Measurements from ENCODE around the gene SBF1. TPM values are rescaled to one million over a fixed set of nuclear protein-coding genes. Genes with fewer than 3 reads are reported as not detected.
"Not testable (repeated sequence)": the region's sequence is repeated elsewhere in the genome, so short reads cannot be mapped to it uniquely, and the experiment has no call there.

SBF1 gene
- 10 to 100 TPM; 25.4 to 55.3 (median 43.4) TPM for polyA plus RNA-seq (ENCODE audit: insufficient read length in 4 of 4)

DNA sequence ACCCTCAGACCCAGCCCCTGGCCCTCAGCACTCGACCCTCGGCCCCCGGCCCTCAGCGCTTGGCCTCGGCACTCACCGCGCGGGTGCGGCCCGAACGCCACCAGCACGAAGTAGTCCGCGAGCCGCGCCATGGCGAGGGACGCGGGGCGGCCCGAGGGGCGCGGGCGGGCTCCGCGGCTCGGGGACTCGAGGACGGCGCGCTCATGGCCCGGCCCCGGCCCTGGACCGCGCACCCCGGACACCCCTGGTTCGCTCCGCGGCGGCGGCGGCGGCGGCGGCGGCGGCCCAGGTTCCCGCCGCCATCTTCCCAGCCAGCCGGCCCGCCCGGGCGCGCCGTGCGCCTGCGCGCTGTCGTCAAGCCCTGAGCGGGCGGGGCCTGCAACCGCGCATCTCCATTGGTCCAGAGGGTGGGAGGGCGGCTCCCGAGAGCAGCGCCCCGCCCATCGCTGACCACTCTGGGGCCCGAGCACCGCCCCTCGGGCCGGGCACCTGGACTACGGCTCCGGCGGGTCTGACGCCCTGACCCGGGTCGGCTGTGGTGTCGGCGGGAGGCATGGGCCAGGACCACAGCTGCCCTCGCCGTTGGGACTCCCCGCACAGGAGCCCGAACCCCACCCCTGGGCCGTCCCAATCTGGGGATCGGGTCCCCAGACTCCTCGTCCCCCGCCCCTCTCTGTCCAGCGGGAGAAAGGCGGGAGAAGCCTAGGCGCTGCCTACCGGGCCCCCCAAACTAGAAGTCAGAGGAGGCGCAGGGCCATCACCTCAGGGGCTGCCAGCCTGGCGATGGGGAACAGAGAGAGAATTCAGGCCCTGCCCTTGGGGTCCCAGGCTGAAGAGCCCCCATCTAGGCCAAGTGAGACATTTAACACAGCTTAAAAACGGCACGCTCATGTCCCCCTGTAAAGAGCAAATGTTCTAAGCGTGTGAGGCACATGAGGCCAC, at the start of gene SBF1:
Gene SBF1, minus strand, starts transcription at position 326 of the 942 bp plus-strand sequence. Its CDS starts 195 bp downstream, at position 131.
- DNase-seq (ENCODE audit: low read depth in 4 of 4, low spot score in 2 of 4) = peak; percentile 50 to 82 (median 79)

GRCh38 chr22:50523806-50524675, 49.2 kb upstream of the SBF1 start:
- no peak for DNase-seq (ENCODE audit: low read depth in 4 of 4, low spot score in 2 of 4)

DNA sequence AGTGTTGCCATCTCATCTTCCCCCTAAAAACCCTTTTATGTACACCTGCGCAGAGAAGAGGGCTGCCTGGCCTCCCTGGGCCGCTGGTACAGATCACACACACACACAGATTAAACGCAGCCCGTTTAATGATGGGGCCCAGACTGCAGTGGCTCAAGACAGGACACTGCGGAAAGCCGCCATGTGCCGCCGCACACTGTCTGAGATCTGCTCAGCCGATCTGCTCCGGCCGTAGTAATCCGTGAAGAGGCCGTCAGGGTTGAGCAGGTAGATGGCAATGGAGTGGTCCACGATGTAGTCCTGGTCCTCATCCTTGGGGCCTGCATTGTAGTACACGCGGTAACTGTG, 48.6 kb upstream of the SBF1 start:
- DNase-seq (ENCODE audit: low read depth in 4 of 4, low spot score in 2 of 4) = no peak

DNA sequence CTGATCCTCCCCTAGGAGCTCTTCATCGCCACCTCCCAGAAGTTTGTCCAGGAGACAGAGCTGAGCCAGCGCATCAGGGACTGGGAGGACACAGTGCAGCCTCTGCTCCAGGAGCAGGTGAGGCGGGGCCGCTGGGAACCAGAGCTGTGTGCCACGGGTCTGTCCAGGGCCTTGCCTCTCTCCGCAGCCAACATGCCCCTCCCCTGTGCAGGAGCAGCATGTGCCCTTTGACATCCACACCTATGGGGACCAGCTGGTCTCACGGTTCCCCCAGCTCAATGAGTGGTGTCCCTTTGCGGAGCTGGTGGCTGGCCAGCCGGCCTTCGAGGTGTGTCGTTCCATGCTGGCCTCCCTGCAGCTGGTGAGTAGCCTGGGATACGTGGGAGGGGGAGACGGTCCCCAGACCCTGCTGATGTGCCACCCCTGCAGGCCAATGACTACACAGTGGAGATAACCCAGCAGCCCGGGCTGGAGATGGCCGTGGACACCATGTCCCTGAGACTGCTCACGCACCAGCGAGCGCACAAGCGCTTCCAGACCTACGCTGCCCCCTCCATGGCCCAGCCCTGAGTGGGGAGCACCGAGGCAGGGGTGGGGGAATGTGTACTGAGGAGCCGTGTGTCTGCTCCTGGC, 48.1 kb upstream of the SBF1 start:
- no peak for DNase-seq (ENCODE audit: low read depth in 4 of 4, low spot score in 2 of 4)

- no peak for DNase-seq (ENCODE audit: low read depth in 4 of 4, low spot score in 2 of 4)
Observed at GRCh38 chr22:50522208-50522805, 47.5 kb upstream of the SBF1 start.

DNA sequence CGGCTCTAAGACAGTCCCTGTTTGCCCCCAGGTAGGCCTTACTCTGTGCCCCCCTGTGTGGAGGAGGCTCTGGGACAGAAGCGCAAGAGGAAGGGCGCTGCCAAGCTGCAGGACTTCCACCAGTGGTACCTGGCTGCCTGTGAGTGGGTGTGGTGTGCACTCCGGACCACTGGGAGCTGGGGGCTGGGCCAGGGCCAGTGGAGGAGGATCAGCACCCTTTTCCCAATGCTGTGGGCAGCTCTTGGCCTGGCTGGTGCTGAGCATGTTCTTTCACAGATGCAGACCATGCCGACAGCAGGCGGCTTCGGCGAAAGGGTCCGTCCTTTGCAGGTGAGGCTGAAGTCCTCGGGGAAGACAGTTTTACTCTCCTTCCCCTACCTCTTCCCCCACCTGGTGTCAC, 46.9 kb upstream of the SBF1 start:
- DNase-seq (ENCODE audit: low read depth in 4 of 4, low spot score in 2 of 4) = no peak

GRCh38 chr22:50520826-50521453, 46.1 kb upstream of the SBF1 start:
- no peak for DNase-seq (ENCODE audit: low read depth in 4 of 4, low spot score in 2 of 4)

GRCh38 chr22:50520184-50520583, 45.3 kb upstream of the SBF1 start:
- DNase-seq (ENCODE audit: low read depth in 4 of 4, low spot score in 2 of 4) = not testable (repeated sequence)

GRCh38 chr22:50519151-50519550, 44.3 kb upstream of the SBF1 start:
- no peak for DNase-seq (ENCODE audit: low read depth in 4 of 4, low spot score in 2 of 4)

GRCh38 chr22:50518606-50519005, 43.8 kb upstream of the SBF1 start:
- DNase-seq (ENCODE audit: low read depth in 4 of 4, low spot score in 2 of 4) = no peak

DNA sequence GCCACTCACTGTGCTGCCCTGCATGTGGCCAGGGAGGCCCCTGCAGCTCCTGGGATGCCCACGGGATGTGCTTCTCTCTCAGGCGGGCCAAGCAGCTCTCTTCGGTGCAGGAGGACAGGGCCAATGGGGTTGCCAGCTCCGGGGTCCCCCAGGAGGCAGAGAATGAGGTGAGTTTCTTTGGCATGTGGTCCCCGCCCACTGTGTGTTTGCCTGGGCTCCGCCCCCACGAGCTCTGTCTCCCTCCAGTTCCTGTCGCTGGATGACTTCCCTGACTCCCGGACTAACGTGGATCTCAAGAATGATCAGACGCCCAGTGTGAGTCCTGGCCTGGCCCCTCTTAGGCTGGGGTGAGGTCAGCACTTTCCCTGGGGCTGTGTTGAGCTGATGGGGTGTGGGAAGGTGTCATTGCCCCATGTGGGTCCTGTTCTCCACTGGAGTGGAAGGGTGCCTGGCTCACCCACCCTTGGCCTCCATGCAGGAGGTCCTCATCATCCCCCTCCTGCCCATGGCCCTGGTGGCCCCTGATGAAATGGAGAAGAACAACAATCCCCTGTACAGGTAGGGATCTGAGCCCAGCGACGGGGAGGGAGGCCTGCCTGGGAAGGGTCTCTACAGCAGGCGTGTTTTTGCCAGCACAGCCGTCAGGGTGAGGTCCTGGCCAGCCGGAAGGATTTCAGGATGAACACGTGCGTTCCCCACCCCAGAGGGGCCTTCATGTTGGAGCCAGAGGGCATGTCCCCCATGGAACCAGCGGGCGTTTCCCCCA, 42.8 kb upstream of the SBF1 start:
- DNase-seq (ENCODE audit: low read depth in 4 of 4, low spot score in 2 of 4) = no peak

DNA sequence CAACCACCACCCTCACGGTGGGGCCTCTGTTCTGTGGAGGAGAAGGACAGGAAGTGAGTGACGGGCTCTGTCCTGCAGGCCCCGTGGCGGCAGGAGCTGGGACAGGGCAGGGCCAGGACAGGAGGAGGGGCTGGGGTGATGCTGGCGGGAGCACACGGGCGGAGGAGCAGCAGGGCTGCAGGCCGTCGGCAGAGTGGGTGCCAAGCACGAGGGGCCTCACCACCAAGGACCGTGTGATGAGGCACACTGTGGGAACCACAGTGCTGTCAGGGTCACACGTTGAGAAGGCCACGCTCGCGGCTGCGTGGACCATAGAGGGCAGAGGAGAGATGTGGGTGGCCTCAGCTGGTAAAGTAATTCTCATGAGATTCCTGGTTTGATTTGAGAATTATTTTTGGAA, 42.1 kb upstream of the SBF1 start:
- no peak for DNase-seq (ENCODE audit: low read depth in 4 of 4, low spot score in 2 of 4)

DNA sequence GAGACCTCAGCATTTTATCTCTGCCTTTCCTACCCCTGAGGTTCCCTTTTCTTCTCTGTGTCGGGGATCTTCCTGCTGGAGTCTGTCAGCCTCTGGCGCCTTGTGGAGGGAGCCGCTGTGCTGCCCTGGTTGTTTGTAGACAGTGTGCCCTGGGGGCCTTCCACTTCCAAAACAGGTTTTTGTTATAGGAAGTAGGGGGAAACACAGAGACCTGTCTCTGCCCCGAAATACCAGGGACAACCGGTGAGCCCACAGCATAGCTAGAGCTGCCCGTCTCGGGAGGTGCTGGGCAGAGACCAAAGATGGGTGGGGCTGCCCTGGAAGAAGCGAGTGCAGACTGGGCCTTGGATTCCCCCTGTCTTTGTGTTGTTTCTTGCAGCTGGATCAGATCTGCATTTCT, 41.2 kb upstream of the SBF1 start:
- no peak for DNase-seq (ENCODE audit: low read depth in 4 of 4, low spot score in 2 of 4)

DNA sequence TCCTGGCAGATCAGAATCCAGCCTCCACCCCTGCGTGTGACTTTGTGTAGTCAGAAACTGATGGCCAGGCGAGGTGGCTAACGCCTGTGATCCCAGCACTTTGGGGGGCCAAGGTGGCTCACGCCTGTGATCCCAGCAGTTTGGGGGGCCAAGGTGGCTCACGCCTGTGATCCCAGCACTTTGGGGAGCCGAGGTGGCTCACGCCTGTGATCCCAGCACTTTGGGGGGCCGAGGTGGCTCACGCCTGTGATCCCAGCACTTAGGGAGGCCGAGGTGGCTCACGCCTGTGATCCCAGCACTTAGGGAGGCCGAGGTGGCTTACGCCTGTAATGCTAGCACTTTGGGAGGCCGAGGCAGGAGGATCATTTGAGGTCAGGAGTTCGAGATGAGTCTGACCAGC, 38.3 kb upstream of the SBF1 start:
- DNase-seq (ENCODE audit: low read depth in 4 of 4, low spot score in 2 of 4) = no peak

GRCh38 chr22:50508897-50509296, 34.1 kb upstream of the SBF1 start:
- DNase-seq (ENCODE audit: low read depth in 4 of 4, low spot score in 2 of 4) = no peak

DNA sequence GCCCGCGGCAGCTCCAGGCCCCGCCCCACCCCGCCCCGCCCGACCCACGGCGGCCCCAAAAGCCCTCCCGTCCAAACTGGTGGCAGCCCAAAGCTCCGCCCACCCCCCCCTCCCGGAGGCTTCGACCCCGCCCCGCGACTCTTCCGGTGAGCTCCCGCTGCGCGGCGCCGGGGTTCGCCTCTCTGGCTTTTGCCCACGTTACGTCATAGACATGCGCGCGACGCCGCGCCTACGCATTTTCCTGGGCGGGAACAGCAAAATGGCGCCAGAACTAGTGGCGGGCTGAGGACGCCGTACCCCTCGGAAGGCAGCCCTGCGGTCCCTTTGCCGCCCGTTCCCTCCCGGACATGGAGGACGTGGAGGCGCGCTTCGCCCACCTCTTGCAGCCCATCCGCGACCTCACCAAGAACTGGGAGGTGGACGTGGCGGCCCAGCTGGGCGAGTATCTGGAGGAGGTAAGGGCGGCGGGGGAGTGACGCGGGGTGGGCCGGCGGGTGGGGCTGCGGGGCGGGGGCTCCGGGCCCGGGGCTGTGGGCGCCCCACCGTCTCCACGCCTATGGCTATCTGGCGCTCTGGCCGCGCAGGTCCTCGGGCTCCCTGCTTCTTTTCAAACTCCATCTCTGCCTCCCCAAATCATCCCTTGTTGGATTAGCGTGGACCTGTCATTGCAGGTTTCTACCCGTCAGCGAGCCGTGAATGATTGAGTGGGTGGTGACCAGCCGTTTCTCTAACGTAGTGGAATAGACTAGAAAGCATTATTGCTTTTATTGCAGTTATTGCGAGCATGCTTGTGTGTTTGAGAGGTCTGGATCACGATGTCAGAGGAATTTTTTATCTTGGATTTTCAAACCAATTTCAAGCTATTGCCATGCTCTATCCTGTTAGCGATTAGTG, 33.4 kb upstream of the SBF1 start, which contains the start of gene NCAPH2:
Gene NCAPH2, plus strand, starts transcription at position 234 of the 894 bp plus-strand sequence. Its CDS starts 114 bp downstream, at position 348.
- DNase-seq (ENCODE audit: low read depth in 4 of 4, low spot score in 2 of 4) = peak; percentile 82 to 98 (median 96)

- peak in 1 of 4 donors; percentile 50 for DNase-seq (ENCODE audit: low read depth in 4 of 4, low spot score in 2 of 4)
Observed at GRCh38 chr22:50507421-50507990, 32.7 kb upstream of the SBF1 start, which contains the start of gene LMF2. Gene LMF2, minus strand, starts transcription at chr22:50507702. Its CDS starts 27 bp downstream, at chr22:50507675.

All from left renal cortex interstitium (tissue), 4 donors.